NCI-H524 treated with DMSO at 0.1 percent for 48 hours (cell line): ENCODE data around the gene PRG3.

Experiments
- DNase-seq: peaks from one replicate; lab custom pipeline; 2025; lab: John Stamatoyannopoulos, UW

PRG3 gene

GRCh38 chr11:57359396-57359795 lies 21.6 kb downstream of the PRG3 start:
- DNase-seq: no peak

DNA sequence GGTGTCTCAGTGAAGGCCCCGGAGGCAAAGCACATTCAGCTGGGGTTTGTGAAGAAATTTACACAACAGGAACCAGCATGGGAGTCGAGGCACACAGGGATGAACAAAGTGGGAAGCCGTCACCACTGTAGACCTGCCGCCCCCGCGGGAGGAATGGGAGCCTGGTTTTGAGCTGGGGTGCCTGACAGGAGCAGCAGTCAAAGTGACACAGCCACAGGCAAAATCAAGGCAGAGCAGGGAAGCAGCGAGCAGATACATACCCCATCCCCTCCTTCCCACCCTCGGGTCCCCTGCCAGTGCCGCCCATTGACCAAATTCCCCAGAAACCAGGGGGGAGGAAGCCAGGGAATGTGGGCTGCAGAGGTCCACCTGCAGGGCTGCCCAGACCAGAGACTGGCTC lies 22.0 kb downstream of the PRG3 start:
- DNase-seq: no peak

DNA sequence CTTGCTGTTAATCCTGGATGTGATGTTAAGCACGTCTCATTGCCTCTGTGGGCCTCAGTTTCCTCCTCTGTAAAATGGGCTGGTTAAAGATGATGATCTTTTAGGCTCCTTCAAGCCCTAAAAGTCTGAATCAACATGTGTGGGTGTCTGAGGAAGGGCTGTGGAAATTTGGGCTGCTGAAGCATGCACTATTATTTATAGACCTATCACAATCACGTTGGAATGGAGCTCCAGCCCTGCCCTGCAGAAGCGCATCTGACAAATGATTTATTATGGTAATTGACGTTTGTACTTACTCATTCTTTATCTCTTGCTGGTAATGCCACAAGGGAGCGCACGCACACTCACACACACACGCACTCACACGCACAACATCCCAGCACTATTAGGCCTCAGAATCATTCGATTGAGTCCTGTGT lies 22.4 kb downstream of the PRG3 start:
- no peak for DNase-seq

- DNase-seq: peak; percentile 57
These were observed 23.1 kb downstream of the PRG3 start for GRCh38 chr11:57357856-57358255.

DNA sequence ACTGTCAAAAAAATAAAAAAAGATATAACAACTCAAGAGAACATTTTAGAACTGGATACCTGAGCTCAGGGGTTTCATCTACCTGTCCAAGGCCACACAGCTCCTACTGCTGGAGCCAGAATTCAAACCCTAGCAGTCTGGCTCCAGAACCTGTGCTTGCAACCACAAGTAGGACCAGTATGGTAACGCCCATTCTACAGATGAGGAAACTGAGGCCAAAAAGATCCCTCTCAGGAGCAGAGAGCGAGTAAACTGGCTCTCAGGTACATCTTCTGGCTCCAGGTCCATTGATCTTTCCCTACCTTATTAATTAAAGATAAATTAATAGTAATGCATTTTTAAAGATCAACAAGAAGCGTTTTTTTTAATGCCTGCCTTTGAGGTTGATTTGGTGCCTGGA lies 23.6 kb downstream of the PRG3 start:
- DNase-seq: no peak

DNA sequence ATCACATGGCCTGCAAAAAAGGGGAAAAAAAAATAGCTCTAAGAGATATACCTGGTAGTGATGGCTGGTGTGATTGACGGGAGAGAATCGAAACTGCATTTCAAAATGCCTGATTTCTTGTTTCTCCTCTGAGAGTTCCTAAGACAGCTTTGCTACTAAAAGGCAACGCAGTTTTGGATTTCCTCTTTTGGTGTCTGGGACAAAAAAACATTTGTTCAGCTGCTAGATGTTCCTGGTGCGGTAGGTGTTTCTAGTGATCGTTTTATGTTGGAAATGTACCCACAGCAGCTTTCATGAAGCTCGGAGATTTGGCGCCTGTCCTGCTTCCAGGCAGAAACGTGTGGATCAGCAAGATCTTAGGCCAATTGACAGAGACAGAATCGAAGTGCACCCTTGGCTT lies 24.7 kb downstream of the PRG3 start:
- no peak for DNase-seq

DNA sequence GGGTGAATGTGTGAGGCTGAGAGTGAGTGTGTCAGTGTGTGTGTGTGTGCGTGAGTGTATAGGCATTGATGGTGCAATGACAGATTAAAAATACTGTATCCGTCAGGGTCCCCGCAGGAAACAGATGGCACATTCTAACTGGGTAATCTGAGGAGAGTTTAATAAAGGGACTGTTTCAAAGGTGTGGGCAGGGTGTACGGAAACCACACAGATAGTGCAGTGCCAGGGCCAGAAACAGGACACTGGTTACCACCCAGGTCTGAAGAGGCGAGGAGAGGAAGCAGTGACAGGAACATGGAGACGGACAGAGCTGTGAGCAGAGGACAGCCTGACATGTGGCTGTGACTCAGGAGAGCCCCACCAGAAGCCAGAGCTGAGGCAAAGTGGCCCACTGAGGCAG lies 26.3 kb downstream of the PRG3 start:
- DNase-seq: peak; percentile 49

DNA sequence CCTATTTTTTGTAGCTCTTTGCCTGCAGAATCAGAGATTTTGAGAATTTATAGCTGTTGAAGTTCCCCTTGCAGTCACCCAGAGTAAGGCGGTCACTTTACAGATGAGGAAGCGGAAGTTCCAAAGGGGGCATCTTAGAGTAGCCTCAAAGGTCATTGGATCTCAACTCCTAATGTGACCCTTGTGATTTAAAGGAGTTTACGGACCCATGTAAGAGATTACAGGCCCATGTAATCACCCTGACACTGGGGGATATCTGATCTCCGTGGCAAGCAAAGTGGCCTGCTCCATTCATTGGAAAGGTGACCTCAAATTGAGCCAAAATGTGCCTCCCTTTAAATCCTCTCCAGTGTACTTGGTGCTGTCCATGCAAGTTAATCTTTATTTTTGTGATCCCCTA lies 27.1 kb downstream of the PRG3 start:
- DNase-seq: no peak

DNA sequence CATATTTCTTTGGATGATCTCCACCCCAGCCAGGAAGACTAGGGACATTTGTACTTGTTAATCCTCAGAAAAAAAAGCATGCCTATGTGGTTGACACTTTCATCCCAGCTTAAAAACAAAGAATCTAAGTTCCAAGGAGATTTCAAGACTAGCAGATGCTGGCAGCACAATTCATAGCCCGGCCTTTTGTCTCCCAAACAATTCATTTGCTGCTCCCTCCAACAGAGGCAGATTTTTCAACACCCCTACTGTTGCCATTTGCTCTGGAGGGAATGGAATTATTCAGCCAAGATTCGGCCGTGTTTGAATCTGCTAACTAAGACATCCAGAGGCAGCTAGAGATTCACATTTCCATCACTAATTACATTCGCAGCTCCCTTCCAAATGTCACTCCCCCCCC lies 27.5 kb downstream of the PRG3 start:
- DNase-seq: no peak

DNA sequence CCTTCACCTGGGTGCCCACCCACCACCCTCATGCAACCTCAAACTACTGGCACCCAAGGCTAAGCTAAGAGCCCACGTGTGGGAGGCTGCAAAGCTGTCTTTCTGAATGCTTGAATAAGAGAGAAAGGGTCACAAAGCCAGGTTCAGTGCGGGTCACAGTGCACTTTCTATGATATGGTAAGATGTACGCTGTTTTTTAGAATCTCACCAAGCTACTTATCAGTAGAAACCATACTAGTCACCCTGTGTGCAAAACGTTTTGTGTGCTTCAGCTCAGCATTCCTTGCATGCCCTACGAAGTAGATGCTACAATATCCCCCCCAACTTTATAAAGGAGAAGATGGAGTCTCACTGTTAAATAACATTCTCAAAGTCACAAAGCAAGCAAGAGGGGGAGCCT lies 27.9 kb downstream of the PRG3 start:
- no peak for DNase-seq

DNA sequence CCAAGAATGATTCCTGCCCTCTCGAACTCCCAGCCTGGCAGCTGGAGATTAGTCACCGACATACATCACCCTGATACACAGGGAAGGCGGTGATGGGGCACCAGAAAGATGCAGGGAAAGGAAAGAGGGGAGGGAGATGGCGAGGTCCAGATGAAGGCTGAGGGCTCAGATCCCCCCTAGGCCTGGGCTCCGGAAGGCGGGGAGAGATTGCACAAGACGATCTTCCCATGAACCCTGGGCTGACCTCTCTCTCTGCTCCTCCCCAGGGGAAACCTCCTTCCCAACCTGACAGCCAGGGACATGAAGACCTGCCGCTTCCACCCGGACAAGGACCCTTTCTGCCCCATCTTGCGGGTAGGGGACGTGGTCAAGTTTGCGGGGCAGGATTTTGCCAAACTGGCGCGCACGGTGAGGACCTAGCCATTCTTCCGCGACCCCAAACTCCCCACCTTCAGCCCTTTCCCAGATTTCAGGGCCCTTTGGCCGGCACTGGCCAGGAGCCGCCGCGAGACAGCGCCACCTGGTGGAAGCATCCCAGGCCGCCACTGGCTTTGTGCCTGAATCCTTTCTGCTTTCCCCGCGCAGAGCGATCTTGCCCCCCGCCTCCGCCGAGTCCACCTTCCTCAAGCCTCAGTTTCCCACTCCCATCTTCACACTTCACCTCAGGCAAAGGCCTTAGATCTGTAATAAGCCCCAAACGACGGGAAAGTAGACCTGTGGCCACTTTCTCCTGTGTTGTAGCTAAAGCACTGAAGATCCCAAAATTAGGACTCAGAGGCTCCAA lies 31.3 kb downstream of the PRG3 start:
- DNase-seq: no peak

DNA sequence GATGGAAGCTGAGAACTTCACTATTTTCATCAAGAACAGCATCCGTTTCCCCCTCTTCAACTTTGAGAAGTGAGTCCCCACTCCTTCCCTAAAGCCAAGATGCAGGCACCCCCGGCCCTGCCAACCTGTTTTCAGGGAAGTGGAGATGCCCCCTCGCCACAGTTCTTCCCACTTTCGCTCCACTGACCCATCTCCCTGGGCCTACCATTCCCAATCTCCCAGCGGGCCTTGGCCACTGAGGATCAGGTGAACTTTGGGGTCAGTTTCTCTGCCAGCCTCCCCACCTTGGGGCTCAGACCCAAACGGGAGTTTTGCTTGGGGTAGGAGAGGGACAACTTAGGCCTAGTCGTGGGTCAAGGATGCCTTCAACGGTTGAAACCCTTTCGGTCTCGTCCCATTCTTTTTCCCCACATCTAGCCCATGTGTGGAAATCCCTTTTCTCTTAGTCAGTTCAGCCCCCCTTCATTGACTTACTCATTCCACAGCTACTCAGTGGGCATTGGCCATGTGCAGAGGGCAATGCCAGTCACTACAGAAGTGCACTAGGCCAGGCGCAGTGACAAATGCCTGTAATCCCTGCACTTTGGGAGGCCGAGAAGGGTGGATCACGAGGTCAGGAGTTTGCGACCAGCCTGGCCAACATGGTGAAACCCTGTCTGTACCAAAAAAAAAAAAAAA lies 32.2 kb downstream of the PRG3 start:
- DNase-seq: no peak

GRCh38 chr11:57348052-57348451 lies 32.9 kb downstream of the PRG3 start:
- DNase-seq: no peak

DNA sequence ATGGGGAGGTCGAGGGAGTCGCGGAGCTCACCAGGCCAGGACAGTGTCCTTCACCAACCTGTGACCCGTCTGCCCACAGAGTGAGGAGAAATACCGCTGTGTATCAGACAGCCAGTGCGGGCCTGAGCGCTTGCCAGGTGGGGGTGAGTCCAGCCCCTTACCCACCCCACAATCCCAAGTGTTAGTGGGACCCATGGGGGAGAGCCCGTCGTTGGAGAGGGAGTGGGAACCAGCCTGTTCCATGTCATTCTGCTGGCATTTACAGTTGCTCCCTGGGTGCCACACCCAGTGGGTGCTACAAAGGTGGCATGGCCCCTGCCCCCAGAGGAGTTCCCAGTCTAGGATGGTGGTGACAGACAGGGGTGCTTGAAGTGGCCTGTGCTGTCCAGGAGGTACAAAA lies 33.6 kb downstream of the PRG3 start:
- DNase-seq: no peak

DNA sequence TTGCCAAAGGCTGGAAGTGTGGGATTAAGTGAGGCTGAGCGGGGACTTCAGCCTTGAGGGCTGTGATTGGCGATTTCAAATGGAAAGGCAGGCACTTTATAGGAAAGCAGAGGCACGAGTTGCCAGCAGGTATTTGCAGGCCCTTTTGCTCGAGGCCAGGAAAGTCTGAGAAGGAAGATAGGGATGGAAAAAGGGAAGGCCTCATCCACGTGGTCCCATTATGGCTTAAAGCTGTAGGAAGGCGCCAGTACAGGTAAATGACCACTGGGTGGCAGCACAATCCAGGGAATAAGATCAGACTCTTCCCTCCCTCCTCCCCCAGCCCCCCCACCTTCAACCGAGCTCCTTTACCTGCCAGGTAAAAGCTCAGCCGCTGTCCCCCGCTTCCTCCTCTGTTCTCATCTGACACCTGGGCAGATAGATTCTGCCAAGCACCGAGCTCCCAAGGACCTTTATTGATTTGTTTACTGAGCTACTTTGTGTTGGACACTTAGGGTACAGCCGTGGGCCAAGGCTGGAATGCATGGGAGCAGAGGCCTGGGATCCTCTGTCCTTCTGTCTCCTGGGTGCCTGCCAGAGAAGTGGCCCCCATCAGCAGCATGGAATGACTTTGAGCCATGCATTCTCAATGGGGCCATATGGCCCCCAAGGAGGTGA lies 35.3 kb downstream of the PRG3 start:
- no peak for DNase-seq

GRCh38 chr11:57344826-57345225 lies 36.1 kb downstream of the PRG3 start:
- no peak for DNase-seq

DNA sequence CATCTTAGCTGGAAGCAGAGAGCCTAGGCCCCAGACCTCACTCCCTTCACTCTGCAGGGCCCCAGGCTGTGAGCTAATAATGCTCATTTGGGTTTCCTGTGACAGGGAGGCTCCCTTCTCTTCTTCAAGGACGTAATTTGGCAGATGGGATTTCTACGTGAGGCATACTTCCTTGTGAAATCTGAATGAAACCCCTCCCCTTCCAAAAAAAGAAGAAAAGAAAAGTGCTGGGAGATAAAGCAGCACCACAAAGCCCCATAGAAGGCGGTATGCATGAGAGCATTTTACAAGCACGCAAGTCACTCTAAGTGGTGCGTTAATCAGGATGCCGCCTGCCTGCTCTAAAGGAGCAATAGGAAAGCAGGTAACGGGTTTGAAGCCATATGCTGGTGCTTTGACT lies 37.1 kb downstream of the PRG3 start:
- DNase-seq: peak; percentile 44

GRCh38 chr11:57342702-57343101 lies 38.2 kb downstream of the PRG3 start:
- DNase-seq: no peak

GRCh38 chr11:57341250-57341808 lies 39.6 kb downstream of the PRG3 start:
- no peak for DNase-seq

DNA sequence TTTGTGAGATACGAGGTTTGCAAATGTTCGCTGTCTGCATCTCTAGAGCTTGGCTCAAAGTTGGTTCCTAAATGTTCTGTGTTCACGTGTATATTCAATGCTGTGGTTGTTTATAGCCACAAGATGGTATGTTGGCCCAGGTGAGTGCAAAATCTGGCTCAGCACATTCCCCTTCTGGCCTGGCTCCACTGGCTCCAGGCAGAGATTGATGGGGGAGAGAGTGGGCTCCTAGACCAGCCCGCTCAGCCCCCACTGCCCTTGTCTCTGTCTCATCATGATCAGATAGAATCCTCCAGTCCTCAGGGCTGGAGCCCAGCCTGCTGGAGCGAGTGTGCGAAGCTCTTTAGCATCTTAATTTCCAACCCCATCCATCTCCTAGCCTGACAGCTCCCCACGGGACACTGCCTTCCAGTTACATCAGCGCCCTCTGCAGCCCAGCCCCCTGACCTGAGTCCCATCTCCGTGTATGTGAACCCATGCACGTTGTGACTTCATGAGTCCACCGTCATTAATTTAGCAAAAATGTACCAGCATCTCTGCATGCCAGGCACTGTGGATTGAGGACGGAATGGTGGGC lies 40.8 kb downstream of the PRG3 start:
- peak; percentile 37 for DNase-seq

DNA sequence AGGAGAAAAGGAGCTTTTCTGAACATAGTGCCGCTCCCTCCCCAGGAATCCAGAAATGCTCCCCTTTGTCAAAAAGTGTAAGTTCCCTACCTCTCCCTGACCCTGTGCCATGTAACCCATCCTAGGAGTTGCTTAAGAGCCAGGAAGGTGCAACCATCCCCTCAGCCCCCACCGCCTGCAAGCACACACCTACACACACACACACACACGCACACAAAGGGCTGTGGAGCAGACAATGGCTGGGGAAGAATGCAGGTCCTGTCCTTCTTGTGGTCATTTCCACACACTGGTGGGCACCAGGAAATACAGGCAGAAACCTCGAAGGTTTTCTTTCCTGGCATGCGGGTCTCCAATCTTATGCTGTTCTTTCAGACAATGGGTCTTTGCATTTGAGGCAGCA lies 41.6 kb downstream of the PRG3 start:
- DNase-seq: no peak

- DNase-seq: peak; percentile 65
These were observed 42.8 kb downstream of the PRG3 start, which contains the start of gene P2RX3 for GRCh38 chr11:57338142-57338541. P2RX3 (plus strand) TSS chr11:57338352; CDS start chr11:57338551, 199 bp downstream.
